GM12801 (cell line): ENCODE data around the gene GAS6.

Experiments used
- CTCF ChIP-seq: IDR thresholded peaks from one replicate; pipeline ENCODE4 v1.5.1; 2011; ENCODE audit warnings: control low read depth; ENCODE audit not compliant: insufficient read length; ENCODE audit errors: extremely low read depth

Gene GAS6

GRCh38 chr13:113810640-113811039, 53.2 kb downstream of the GAS6 start:
- no peak for TF ChIP-seq CTCF

GRCh38 chr13:113809934-113810333, 53.9 kb downstream of the GAS6 start:
- TF ChIP-seq CTCF = no peak

GRCh38 chr13:113808058-113808834, 55.6 kb downstream of the GAS6 start:
- TF ChIP-seq CTCF = no peak

DNA sequence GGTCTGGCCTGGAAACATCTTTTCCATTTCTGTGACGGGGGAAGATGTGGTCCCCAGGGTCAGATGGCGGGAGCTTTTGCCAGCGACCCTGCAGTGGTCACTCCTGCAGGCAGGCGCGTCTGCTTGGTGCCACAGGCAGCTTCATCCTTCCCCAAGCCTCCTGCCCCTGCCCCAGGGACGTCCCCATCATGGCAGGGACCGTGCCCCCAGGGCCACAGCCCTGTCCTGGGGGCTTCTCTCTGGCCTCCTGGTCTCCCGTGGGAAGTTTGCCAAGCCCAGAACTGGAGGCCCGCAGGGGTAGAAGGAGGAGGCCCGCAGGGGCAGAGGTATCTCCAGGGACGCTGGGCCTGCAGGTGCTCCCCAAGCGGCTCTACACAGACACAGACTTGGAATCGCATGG, 57.4 kb downstream of the GAS6 start:
- TF ChIP-seq CTCF = no peak

DNA sequence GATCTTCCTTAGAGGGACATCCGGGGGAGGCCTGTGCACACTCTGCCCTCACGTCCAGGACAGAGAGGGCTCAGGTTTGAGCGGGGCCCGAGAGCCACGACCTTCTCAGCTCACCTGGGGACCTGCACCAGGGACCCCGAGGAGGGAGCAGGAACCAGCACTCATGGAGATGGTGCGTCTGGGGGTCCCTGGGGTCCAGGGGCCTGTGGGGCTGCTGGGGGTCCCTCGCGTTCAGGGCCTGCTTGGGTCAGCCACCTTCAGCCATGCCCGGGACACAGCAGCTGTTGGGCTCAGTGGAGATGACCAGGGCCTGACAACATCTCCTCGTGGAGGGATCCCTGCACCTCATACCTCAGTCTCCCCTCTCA, 57.8 kb downstream of the GAS6 start:
- TF ChIP-seq CTCF = no peak

DNA sequence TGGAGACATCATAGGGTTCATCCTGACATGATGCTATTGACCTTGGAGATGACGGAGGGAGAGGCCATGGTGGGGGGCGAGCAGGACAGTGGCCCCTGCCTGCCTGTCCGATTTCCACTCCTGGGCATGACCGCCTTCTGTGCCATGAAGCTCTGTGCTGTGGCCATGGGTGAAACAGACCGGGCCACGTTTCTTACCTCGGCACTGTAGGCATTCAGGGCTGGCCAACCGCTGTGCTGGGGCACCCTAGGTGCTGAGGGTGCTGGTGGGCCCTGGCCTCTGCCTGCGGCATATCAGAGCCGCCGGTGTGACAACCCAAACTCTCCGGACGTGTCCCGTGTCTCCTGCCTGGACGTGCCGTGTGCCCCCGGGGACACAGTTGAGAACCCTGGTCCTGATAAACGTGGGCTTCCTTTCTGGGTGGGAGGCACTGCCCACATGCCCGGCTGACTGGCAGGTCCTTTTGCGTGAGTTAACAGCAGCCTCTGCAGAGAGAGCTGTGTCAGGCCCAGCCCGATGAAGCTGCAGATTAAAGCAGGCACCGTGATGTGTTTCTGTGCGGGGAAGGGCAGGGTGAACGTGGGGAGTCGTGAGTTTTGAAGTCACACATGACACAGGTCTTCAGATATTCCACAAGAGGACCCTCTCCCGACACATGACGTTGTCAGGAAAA, 58.3 kb downstream of the GAS6 start:
- TF ChIP-seq CTCF = no peak

DNA sequence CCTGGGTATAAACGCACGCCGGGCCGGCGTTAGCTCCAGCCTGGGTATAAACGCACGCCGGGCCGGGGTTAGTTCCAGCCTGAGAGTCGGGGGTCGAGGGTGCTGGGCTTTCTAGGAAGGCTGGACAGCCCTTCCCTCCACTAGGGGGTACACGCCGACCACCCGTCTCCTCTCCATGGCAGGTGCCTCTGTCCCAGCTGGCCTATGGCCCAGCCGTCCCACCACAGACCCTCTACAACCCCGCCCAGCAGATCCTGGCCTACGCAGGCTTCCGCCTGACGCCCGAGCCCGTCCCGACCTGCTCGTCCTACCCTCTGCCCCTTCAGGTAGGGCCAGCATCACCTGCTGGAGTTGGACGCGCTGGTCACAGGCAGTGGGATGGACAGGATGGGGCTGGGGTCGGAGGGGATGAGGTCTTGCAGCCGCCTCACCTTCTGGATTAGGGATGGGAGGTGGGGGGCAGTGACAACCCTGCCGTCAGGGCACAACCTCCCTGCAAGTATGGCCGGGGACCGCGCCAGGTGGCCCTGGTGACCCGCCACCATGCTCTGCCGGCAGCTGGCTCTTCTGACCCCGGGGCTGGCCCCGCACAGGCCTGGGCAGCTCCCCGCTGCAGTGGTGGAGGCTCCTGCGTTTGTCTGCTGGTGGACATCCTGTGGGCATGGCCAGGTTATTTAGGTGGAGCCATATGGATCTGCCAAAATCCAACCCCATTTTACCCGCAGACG, 59.0 kb downstream of the GAS6 start:
- no peak for TF ChIP-seq CTCF
